ENCODE data around the gene PERM1.
"Not testable (repeated sequence)": the region's sequence is repeated elsewhere in the genome, so short reads cannot be mapped to it uniquely, and the experiment has no call there.

PERM1 gene

DNA sequence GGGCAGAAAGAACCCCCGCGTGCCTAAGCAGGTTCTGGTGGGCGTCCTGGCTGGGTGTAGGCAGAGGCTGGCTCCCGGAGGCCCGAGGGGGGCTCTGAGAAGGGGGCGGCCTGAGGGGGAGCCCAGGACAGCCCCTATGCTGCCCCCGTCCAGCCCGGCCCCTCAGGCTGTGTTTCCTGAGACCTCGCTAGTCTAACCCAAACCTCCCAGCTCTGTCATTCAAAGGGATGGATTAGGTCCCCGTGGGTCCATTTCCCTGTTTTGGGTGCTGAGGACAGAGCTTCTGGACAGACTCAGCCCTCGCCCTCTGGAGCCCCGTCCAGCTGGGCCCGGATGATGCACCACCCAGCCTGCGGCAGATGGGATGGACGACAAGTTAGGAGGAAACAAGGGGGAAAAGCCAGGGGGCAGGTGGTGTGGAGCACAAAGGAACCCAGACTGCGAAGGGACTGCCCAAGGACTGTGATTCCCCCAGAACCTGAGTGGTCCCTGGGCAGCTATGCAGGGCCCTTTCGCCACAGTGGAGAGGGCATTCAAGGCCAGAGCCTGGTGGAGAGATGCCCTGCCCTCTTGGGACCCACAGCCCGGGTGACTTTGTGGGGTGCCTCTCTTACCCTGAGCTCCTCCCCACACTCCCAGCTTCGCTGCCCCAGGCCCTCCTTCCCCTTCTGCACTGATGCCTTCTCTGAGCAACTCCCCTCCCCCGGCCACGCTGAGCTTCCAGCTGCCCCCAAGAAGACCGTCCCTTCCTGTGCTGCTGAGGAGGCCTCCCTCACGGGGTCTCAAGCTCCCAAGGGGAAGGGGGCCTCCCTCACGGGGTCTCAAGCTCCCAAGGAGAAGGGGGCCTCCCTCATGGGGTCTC lies 15.2 kb upstream of the PERM1 start:
- POLR2A ChIA-PET, result interaction anchor here (0.8 kb wide), 1 partner anchor 14 kb away, joined by 3 read pairs; no protein-coding TSS in a partner anchor
- Histone ChIP-seq H3K4me1 (ENCODE audit: control extremely low read depth in 1 of 4, control insufficient read depth in 4 of 4, insufficient read depth in 4 of 4, low read length in 3 of 4) (peaks cover 0 to 45% (median 43%) of the 10 kb centered on the region in 4 experiments), H3K27me3 (replicated peaks in 2 of 5; ENCODE audit: control insufficient read depth in 4 of 5, insufficient read depth in 5 of 5, low read length in 4 of 5) (peaks cover 0 to 80% (median 14%) of the 10 kb centered on the region in 5 experiments), H3K4me3 (ENCODE audit: control insufficient read depth in 1 of 7, extremely low read depth in 1 of 7, insufficient read depth in 4 of 7, low read depth in 2 of 7, low read length in 6 of 7) (no peak overlapping the region), H3K36me3 (ENCODE audit: control insufficient read depth in 4 of 4, insufficient read depth in 4 of 4, low read length in 3 of 4) (no peaks in the 10 kb centered on the region), H3K9me3 (ENCODE audit: control extremely low read depth in 1 of 5, control insufficient read depth in 4 of 5, insufficient read depth in 2 of 5, low read depth in 1 of 5, low read length in 4 of 5) (peaks cover 0 to 10% (median 0%) of the 10 kb centered on the region in 5 experiments), H3K27ac (ENCODE audit: insufficient read depth in 1 of 2, low read depth in 1 of 2, low read length in 2 of 2, poor library complexity in 1 of 2, severe bottlenecking in 2 of 2) (no peak overlapping the region)
- 54% methylated on average over 17 of the region's 24 CpGs for WGBS (ENCODE audit: insufficient coverage)
- CTCF ChIA-PET, result interaction anchor here (0.9 to 1.4 kb wide), 5 partner anchors 9 to 30 kb away, joined by 3 to 9 read pairs (median 5); no protein-coding TSS in a partner anchor
- DNase-seq, result peak in 1 of 3 donors; percentile 20

DNA sequence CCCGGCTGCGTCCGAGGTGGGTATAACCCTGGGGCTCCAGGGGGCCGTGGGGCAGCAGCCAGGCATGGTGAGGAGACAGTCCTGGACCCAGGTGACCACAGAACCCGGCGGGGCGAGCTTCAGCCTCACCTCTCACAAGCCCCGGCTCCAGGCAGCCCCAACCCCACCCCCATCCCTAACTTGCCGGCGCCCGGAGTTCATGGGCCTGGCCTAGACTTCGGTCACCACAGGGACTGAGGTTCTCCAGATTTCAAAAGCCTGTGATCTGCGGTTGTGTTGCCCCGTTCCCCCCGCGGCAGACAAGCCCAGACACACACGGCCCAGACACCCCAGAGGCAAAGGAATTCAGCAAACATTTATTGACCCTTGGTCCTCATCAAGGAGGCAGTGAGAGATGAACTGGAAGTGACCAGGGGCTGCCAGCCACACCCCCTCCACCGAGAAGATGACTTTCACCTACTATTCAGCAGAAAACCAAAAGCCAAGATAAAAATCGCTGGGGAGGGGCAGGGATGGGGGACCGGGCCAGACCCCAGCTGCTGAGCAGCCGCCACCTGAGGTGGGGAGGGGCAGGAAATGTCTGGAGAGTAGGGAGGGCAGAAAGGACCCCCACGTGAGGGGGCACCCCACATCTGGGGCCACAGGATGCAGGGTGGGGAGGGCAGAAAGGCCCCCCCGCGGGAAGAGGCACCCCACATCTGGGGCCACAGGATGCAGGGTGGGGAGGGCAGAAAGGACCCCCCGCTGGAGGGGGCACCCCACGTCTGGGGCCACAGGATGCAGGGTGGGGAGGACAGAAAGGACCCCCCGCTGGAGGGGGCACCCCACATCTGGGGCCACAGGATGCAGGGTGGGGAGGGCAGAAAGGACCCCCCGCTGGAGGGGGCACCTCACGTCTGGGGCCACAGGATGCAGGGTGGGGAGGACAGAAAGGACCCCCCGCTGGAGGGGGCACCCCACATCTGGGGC lies 14.1 kb upstream of the PERM1 start:
- Histone ChIP-seq H3K4me3 (ENCODE audit: control insufficient read depth in 1 of 7, extremely low read depth in 1 of 7, insufficient read depth in 4 of 7, low read depth in 2 of 7, low read length in 6 of 7) (no peak overlapping the region), H3K27ac (ENCODE audit: insufficient read depth in 1 of 2, low read depth in 1 of 2, low read length in 2 of 2, poor library complexity in 1 of 2, severe bottlenecking in 2 of 2) (no peak overlapping the region), H3K27me3 (replicated peaks in 2 of 5; ENCODE audit: control insufficient read depth in 4 of 5, insufficient read depth in 5 of 5, low read length in 4 of 5) (peaks cover 0 to 72% (median 10%) of the 10 kb centered on the region in 5 experiments), H3K4me1 (ENCODE audit: control extremely low read depth in 1 of 4, control insufficient read depth in 4 of 4, insufficient read depth in 4 of 4, low read length in 3 of 4) (peaks cover 0 to 35% (median 34%) of the 10 kb centered on the region in 4 experiments), H3K36me3 (ENCODE audit: control insufficient read depth in 4 of 4, insufficient read depth in 4 of 4, low read length in 3 of 4) (no peaks in the 10 kb centered on the region), H3K9me3 (ENCODE audit: control extremely low read depth in 1 of 5, control insufficient read depth in 4 of 5, insufficient read depth in 2 of 5, low read depth in 1 of 5, low read length in 4 of 5) (peaks cover 0 to 16% (median 3%) of the 10 kb centered on the region in 5 experiments)
- peak in 2 of 3 donors; percentile 61 for DNase-seq
- ChIA-PET CTCF (interaction anchor here (0.8 to 6.5 kb wide), 3 partner anchors 13 to 22 kb away, joined by 3 to 58 read pairs (median 9); partner anchors contain the start of gene PERM1), POLR2A (interaction anchor here (1.0 kb wide), 1 partner anchor 15 kb away, joined by 3 read pairs; no protein-coding TSS in a partner anchor)
- 32% methylated on average over 15 of the region's 30 CpGs for WGBS (ENCODE audit: insufficient coverage)

DNA sequence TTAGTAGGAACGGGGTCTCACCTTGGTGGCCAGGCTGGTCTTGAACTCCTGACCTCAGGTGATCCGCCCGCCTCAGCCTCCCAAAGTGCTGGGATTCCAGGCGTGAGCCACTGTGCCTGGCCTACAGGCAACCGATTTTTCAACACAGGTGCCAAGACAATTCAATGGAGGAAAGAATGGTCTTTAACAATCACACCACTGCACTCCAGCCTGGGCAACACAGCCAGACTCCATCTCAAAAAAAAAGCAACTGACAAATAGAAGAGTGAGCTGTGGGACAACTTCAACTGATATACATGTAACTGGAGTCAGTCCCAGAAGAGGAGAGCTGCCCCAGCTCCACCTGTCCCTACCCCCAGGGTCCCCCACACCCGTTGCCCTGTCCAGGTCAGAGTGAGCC lies 12.7 kb upstream of the PERM1 start:
- H3K9me3 ChIP-seq (ENCODE audit: control extremely low read depth in 1 of 5, control insufficient read depth in 4 of 5, insufficient read depth in 2 of 5, low read depth in 1 of 5, low read length in 4 of 5), result peaks cover 0 to 16% (median 3%) of the 10 kb centered on the region in 5 experiments
- DNase-seq; H3K36me3 ChIP-seq (ENCODE audit: control insufficient read depth in 4 of 4, insufficient read depth in 4 of 4, low read length in 3 of 4); H3K27ac ChIP-seq (ENCODE audit: insufficient read depth in 1 of 2, low read depth in 1 of 2, low read length in 2 of 2, poor library complexity in 1 of 2, severe bottlenecking in 2 of 2); H3K4me3 ChIP-seq (ENCODE audit: control insufficient read depth in 1 of 7, extremely low read depth in 1 of 7, insufficient read depth in 4 of 7, low read depth in 2 of 7, low read length in 6 of 7): not testable (repeated sequence)
- POLR2A ChIA-PET, result interaction anchor here (1.0 kb wide), 2 partner anchors 13 to 19 kb away, joined by 3 read pairs; partner anchors contain the start of gene ISG15
- WGBS (ENCODE audit: insufficient coverage), result 68% methylated on average over 4 of the region's 6 CpGs
- CTCF ChIA-PET, result interaction anchor here (1.1 to 6.5 kb wide), 3 partner anchors 10 to 13 kb away, joined by 3 to 58 read pairs (median 3); partner anchors contain the start of gene PERM1
- H3K4me1 ChIP-seq (ENCODE audit: control extremely low read depth in 1 of 4, control insufficient read depth in 4 of 4, insufficient read depth in 4 of 4, low read length in 3 of 4), result peaks cover 0 to 21% (median 20%) of the 10 kb centered on the region in 4 experiments
- H3K27me3 ChIP-seq (replicated peaks in 2 of 5; ENCODE audit: control insufficient read depth in 4 of 5, insufficient read depth in 5 of 5, low read length in 4 of 5), result peaks cover 0 to 60% (median 7%) of the 10 kb centered on the region in 5 experiments

DNA sequence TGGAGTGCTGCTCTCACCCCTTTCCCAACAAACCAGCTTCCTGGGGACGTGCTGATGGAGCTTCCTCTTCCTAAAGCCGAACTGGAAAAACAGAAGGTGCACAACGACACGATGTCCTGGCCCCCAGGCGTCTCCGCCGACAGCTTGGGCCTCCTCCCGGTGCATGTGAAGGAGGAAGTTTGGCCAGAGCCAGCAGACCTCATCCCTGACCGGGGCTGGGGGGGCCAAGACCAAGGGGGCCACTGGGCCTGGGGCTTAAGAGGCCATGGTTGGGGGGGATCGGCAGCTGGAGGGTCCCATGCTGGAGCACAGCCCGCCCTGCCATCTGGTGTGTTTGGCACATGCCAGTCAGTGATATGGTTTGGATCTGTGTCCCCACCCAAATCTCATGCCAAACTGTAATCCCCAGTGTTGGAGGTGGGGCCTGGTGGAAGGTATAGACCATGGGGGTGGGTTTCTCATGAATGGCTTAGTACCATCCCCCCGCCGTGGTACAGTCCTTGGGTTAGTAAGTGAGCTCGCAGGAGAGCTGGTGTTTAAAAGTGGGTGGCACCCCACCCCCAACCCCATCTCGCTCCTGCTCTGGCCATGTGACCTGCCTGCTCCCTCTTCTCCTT lies 11.6 kb upstream of the PERM1 start:
- CTCF ChIA-PET, result interaction anchor here (0.7 to 6.5 kb wide), 4 partner anchors 9 to 71 kb away, joined by 3 to 58 read pairs (median 4); partner anchors contain the start of gene PERM1
- Histone ChIP-seq H3K9me3 (ENCODE audit: control extremely low read depth in 1 of 5, control insufficient read depth in 4 of 5, insufficient read depth in 2 of 5, low read depth in 1 of 5, low read length in 4 of 5) (peaks cover 0 to 16% (median 3%) of the 10 kb centered on the region in 5 experiments), H3K27ac (ENCODE audit: insufficient read depth in 1 of 2, low read depth in 1 of 2, low read length in 2 of 2, poor library complexity in 1 of 2, severe bottlenecking in 2 of 2) (no peak overlapping the region), H3K4me3 (ENCODE audit: control insufficient read depth in 1 of 7, extremely low read depth in 1 of 7, insufficient read depth in 4 of 7, low read depth in 2 of 7, low read length in 6 of 7) (no peak overlapping the region), H3K27me3 (replicated peaks in 2 of 5; ENCODE audit: control insufficient read depth in 4 of 5, insufficient read depth in 5 of 5, low read length in 4 of 5) (peaks cover 0 to 61% (median 7%) of the 10 kb centered on the region in 5 experiments), H3K36me3 (ENCODE audit: control insufficient read depth in 4 of 4, insufficient read depth in 4 of 4, low read length in 3 of 4) (no peaks in the 10 kb centered on the region), H3K4me1 (ENCODE audit: control extremely low read depth in 1 of 4, control insufficient read depth in 4 of 4, insufficient read depth in 4 of 4, low read length in 3 of 4) (peaks cover 0 to 12% (median 11%) of the 10 kb centered on the region in 4 experiments)
- POLR2A ChIA-PET, result interaction anchor here (1.0 kb wide), 1 partner anchor 20 kb away, joined by 3 read pairs; the partner anchor contains the start of gene ISG15
- DNase-seq, result peak in 1 of 3 donors; percentile 10
- WGBS (ENCODE audit: insufficient coverage), result 72% methylated on average over 4 of the region's 15 CpGs

DNA sequence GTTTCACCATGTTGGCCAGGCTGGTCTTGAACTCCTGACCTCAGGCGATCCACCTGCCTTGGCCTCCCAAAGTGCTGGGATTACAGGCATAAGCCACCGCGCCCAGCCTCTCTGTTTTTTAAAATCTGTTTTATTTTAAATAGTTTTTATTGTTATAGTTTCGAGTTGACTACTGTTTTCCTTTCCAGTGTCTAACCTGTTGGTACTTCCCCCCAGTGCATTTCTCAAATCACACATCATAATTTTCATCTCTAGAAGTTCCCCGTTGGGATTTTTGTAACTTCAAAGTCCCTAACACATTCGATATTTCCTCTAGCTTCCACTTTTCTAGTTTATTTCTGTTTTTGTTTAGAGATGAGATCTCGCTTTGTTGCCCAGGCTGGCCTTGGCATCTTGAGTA lies 10.5 kb upstream of the PERM1 start:
- WGBS (ENCODE audit: insufficient coverage), result 100% methylated on average over 1 of the region's 7 CpGs
- Histone ChIP-seq H3K27me3 (replicated peaks in 2 of 5; ENCODE audit: control insufficient read depth in 4 of 5, insufficient read depth in 5 of 5, low read length in 4 of 5) (peaks cover 0 to 51% (median 5%) of the 10 kb centered on the region in 5 experiments), H3K9me3 (ENCODE audit: control extremely low read depth in 1 of 5, control insufficient read depth in 4 of 5, insufficient read depth in 2 of 5, low read depth in 1 of 5, low read length in 4 of 5) (peaks cover 0 to 16% (median 3%) of the 10 kb centered on the region in 5 experiments), H3K4me3 (ENCODE audit: control insufficient read depth in 1 of 7, extremely low read depth in 1 of 7, insufficient read depth in 4 of 7, low read depth in 2 of 7, low read length in 6 of 7) (no peak overlapping the region), H3K36me3 (ENCODE audit: control insufficient read depth in 4 of 4, insufficient read depth in 4 of 4, low read length in 3 of 4) (no peaks in the 10 kb centered on the region), H3K4me1 (ENCODE audit: control extremely low read depth in 1 of 4, control insufficient read depth in 4 of 4, insufficient read depth in 4 of 4, low read length in 3 of 4) (peaks cover 0 to 6% (median 5%) of the 10 kb centered on the region in 4 experiments), H3K27ac (ENCODE audit: insufficient read depth in 1 of 2, low read depth in 1 of 2, low read length in 2 of 2, poor library complexity in 1 of 2, severe bottlenecking in 2 of 2) (no peak overlapping the region)
- ChIA-PET CTCF (interaction anchor here (0.9 to 6.5 kb wide), 4 partner anchors 10 to 72 kb away, joined by 3 to 58 read pairs (median 6); partner anchors contain the start of gene PERM1), POLR2A (no interaction called here)
- no peak for DNase-seq

DNA sequence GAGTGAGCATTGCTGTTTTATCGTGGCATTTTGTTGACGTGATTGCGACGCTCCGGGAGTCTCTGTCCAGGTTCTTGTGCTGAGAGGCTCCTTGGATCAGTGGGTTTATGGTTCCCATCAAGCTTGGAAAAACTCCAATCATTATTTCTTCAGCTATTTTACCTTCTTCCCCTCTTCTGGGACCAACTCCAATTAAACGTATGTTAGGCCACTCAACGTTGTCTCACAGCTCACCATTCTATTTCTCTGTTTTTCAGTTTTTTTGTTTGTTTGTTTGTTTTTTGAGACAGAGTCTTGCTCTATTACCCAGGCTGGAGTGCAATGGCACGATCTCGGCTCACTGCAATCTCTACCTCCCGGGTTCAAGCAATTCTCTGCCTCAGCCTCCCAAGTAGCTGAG lies 10.0 kb upstream of the PERM1 start:
- DNase-seq, result no peak
- POLR2A ChIA-PET, result no interaction called here
- WGBS (ENCODE audit: insufficient coverage), result 97% methylated on average over 7 of the region's 10 CpGs

More for the DNA sequence above, 10.0 kb upstream of the PERM1 start:
- Histone ChIP-seq H3K9me3 (ENCODE audit: control extremely low read depth in 1 of 5, control insufficient read depth in 4 of 5, insufficient read depth in 2 of 5, low read depth in 1 of 5, low read length in 4 of 5) (peaks cover 0 to 16% (median 3%) of the 10 kb centered on the region in 5 experiments), H3K27ac (ENCODE audit: insufficient read depth in 1 of 2, low read depth in 1 of 2, low read length in 2 of 2, poor library complexity in 1 of 2, severe bottlenecking in 2 of 2) (no peak overlapping the region), H3K4me1 (ENCODE audit: control extremely low read depth in 1 of 4, control insufficient read depth in 4 of 4, insufficient read depth in 4 of 4, low read length in 3 of 4) (peaks cover 0 to 6% (median 5%) of the 10 kb centered on the region in 4 experiments), H3K4me3 (ENCODE audit: control insufficient read depth in 1 of 7, extremely low read depth in 1 of 7, insufficient read depth in 4 of 7, low read depth in 2 of 7, low read length in 6 of 7) (no peak overlapping the region), H3K27me3 (replicated peaks in 2 of 5; ENCODE audit: control insufficient read depth in 4 of 5, insufficient read depth in 5 of 5, low read length in 4 of 5) (peaks cover 0 to 46% (median 3%) of the 10 kb centered on the region in 5 experiments), H3K36me3 (ENCODE audit: control insufficient read depth in 4 of 4, insufficient read depth in 4 of 4, low read length in 3 of 4) (no peaks in the 10 kb centered on the region)
- CTCF ChIA-PET, result interaction anchor here (1.0 to 6.5 kb wide), 3 partner anchors 10 to 72 kb away, joined by 4 to 58 read pairs (median 7); partner anchors contain the start of gene PERM1
